ENCODE results near the gene MISP.
"Not testable (repeated sequence)": the region's sequence is repeated elsewhere in the genome, so short reads cannot be mapped to it uniquely, and the experiment has no call there.

The MISP gene

GRCh38 chr19:723247-723646 is 27.7 kb upstream of the MISP start:
- H3K4me3 ChIP-seq (ENCODE audit: low read depth, low read length) = no peak overlapping the region
- no peak for DNase-seq (ENCODE audit: low read depth)

GRCh38 chr19:723714-724113 is 27.2 kb upstream of the MISP start:
- no peak overlapping the region for H3K4me3 ChIP-seq (ENCODE audit: low read depth, low read length)
- DNase-seq (ENCODE audit: low read depth) = no peak

DNA sequence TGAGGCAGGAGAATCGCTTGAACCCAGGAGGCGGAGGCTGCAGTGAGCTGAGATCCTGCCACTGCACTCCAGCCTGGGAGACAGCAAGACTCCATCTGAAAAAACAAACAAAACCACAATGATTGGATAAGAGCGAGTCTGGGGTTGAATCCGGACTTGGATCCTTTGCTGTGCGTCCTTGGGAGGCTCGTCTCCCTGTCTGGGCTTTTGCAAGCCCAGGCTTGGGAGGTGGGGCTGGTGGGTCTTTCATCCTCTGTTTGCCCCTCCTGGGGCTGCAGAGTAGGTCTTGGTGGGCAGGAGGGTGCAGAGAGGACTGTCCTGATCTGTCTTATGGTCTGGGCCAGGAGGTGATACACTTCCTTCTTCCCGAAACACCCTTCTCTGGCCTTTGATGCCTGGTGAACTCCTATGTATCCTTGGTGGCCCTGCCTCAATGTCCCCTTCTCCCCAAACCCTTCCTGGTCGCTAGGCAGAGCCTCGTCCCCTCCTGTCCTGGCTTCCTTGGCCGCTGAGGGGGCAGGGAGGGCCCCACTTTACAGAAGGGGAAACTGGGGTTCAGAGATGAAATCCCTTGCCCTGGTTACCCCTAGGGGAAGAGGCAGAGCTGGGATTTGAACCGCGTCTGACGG is 25.3 kb upstream of the MISP start:
- DNase-seq (ENCODE audit: low read depth) = no peak
- no peak overlapping the region for H3K4me3 ChIP-seq (ENCODE audit: low read depth, low read length)

DNA sequence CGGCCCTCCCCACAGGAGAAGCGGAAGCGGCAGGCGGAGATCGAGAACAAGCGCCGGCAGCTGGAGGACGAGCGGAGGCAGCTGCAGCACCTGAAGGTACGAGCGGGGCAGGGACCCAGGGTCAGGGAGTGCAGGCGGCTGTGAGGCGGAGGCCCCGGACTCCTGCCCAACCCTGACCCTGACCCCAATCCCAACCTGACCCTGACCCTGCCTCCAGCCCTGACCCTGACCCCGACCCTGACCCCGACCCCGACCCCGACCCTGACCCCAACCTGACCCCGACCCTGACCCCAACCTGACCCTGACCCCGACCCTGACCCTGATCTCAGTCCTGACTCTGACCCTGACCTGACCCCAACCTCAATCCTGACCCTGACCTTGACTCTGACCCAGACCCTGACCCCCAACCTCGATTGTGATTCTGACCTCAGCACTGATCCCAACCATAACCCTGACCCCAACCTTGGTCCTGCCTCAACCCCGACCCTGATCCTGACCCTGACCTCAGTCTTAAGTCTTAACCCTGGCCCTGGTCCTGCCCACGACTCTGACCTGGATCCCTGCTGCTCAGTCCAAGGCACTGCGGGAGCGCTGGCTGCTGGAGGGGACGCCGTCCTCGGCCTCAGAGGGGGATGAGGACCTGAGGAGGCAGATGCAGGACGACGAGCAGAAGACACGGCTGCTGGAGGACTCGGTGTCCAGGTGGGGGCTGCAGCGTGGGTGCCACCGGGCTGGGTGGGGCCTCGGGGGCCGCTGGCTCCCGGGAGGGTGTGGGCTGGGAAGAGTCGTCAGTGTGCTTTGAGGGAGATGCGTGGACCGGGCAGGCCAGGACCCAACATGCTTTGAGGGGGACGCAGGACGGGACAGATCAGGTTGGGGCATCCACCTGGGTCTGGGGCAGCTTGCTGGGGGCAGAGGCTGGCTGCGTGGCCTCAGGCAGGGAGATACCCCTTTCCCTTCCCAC is 23.6 kb upstream of the MISP start:
- DNase-seq (ENCODE audit: low read depth) = no peak
- H3K4me3 ChIP-seq (ENCODE audit: low read depth, low read length) = no peak overlapping the region

GRCh38 chr19:728011-728410 is 22.9 kb upstream of the MISP start:
- H3K4me3 ChIP-seq (ENCODE audit: low read depth, low read length) = no peak overlapping the region
- no peak for DNase-seq (ENCODE audit: low read depth)

- DNase-seq (ENCODE audit: low read depth); H3K4me3 ChIP-seq (ENCODE audit: low read depth, low read length): not testable (repeated sequence)
Measured at GRCh38 chr19:729564-729963, 21.3 kb upstream of the MISP start.

GRCh38 chr19:729965-730668 is 20.8 kb upstream of the MISP start:
- no peak overlapping the region for H3K4me3 ChIP-seq (ENCODE audit: low read depth, low read length)
- DNase-seq (ENCODE audit: low read depth) = no peak

- H3K4me3 ChIP-seq (ENCODE audit: low read depth, low read length) = no peak overlapping the region
- DNase-seq (ENCODE audit: low read depth) = no peak
Measured at GRCh38 chr19:731000-731399, 19.9 kb upstream of the MISP start.

- no peak overlapping the region for H3K4me3 ChIP-seq (ENCODE audit: low read depth, low read length)
- no peak for DNase-seq (ENCODE audit: low read depth)
Measured at GRCh38 chr19:732148-733069, 18.5 kb upstream of the MISP start.

GRCh38 chr19:734716-735115 is 16.2 kb upstream of the MISP start:
- no peak overlapping the region for H3K4me3 ChIP-seq (ENCODE audit: low read depth, low read length)
- no peak for DNase-seq (ENCODE audit: low read depth)

GRCh38 chr19:736125-736524 is 14.8 kb upstream of the MISP start:
- no peak for DNase-seq (ENCODE audit: low read depth)
- no peak overlapping the region for H3K4me3 ChIP-seq (ENCODE audit: low read depth, low read length)

DNA sequence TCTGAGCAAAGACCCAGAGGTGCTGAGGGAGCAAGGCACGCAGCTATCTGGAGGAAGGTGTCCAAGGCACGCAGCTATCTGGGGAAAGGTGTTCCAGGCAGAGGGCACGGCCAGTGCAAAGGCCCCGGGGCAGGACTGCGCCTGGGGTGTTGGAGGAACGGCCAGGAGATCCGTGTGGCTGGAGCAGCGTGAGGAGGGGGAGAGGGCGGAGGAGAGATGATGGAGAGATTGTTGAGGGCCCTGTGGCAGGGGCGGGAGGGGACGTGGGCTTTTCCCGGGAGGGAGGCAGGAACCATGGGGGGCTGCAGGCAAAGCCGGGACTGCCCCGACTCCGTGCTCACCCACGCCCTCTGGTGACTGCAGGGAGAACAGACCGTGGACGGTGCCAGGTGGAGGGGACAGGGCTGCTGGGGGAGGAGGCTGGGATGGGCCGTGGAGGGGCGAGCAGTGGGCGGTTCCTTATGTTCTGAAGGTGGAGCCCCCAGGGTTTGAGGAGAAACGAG is 13.3 kb upstream of the MISP start:
- no peak overlapping the region for H3K4me3 ChIP-seq (ENCODE audit: low read depth, low read length)
- no peak for DNase-seq (ENCODE audit: low read depth)

DNA sequence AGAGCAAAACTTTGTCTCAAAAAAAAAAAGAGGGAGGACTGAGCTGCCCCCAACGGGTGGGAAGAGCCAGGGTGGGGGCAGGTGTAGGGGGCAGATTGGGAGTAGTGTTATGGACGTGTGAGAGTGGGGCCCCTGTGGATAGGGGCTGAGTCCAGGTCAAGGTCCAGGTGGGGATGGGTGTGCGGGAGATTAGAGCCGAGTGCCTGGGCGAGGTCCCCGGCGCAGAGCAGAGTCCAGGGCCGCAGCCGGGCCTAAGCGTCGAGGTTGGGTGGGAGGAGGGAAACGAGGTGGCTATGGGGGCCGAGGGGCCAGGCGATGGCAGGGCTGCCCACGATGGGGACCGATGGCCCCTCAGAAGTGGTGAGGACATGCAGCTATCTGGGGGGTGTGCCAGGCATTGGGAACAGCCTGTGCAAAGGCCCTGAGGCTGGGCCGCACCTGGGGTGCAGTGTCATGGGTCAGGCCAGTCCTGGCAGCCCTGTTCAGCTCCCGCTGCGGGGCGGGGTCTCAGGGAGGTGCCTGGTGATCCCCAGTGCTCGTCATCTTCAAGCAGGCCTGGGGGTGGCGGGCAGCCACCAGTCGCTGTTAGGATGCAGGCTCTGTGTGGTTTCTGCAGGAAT is 12.3 kb upstream of the MISP start:
- DNase-seq (ENCODE audit: low read depth) = no peak
- H3K4me3 ChIP-seq (ENCODE audit: low read depth, low read length) = no peak overlapping the region

DNA sequence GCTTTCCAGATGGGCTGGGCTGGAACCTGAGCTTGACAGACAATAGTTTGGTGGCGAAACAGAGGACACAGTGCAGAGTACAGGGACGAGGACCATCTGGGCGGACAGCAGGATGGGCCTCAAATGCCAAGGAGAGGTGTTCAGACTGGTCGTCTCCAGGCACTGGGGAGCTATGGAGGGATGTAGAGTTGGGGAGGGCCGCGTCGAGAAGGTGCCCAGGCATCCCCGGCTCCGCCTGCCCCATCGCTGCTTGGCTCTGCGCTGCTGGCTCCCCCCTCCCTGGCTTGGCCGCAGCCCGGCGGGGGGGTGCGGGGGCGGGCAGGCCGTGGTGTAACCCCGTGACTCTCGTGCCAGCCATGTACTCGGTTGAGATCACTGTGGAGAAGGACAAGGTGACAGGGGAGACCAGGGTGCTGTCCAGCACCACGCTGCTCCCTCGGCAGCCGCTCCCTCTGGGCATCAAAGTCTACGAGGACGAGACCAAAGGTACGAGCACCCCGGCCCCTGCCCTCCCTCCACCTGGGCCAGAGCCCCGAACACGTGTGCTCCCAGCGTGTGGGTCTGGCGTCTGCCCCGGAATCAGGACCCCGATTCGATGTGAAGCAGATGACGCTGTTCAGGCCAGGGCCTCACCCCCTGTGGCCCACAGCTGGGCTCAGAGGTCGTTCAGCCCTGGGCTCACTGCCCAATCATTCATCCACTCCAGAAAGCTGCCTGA is 10.8 kb upstream of the MISP start:
- no peak for DNase-seq (ENCODE audit: low read depth)
- H3K4me3 ChIP-seq (ENCODE audit: low read depth, low read length) = no peak overlapping the region

- not testable (repeated sequence) for H3K4me3 ChIP-seq (ENCODE audit: low read depth, low read length); DNase-seq (ENCODE audit: low read depth)
Measured at GRCh38 chr19:740816-741505, 10.0 kb upstream of the MISP start.

DNA sequence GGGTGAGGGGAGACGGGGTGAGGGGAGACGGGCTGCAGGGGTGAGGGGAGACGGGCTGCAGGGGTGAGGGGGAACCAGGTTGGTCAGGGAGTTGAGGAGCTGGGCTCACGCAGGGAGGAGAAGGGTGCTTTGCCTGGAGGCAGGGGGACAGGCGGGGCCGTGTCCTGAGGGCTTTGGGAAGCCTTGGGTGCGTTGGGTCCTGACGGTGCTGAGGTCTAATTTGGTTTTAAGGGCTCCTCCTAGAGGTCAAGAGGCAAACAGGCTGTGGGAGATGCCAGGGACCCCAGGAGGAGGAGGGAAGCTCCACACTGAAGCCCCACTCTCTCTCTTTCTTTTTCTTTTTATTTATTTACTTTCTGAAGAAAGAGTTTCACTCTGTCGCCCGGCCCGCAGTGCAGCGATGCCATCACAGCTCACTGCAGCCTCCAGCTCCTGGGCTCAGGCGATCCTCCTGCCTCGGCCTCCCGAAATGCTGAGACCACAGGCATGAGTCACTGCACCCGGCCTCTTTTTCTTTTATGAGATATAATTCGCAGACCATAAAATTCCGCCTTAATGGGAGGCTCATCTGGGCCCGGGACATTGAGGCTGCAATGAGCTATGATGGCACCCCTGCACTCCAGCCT is 9.3 kb upstream of the MISP start:
- H3K4me3 ChIP-seq (ENCODE audit: low read depth, low read length) = no peak overlapping the region
- DNase-seq (ENCODE audit: low read depth) = no peak

- DNase-seq (ENCODE audit: low read depth) = no peak
- H3K4me3 ChIP-seq (ENCODE audit: low read depth, low read length) = no peak overlapping the region
Measured at GRCh38 chr19:742540-743075, 8.3 kb upstream of the MISP start.

Measured in skeletal muscle cell (primary cell).